ENCODE results near the gene TBC1D24.

DNA sequence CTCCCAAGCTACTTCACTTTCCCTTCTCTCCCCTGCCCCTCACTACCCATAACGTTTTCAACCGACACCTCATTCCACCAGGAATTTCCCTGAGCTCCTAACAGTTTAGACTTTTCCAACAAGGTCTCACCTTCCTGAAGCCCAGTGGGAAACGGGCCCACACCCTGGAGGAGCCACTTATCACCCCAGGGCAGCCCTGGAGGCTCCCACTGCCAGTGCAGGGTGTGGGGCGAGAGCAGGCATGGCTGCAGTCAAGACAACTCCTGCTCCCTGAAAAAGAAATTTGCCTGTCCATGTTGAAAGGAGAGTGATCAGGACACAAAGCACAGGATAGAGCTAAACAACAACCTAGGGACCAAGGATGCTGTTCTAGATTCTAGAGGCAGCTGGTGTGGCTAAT, 47.4 kb upstream of the TBC1D24 start:
- TF ChIP-seq, protein P1, sequence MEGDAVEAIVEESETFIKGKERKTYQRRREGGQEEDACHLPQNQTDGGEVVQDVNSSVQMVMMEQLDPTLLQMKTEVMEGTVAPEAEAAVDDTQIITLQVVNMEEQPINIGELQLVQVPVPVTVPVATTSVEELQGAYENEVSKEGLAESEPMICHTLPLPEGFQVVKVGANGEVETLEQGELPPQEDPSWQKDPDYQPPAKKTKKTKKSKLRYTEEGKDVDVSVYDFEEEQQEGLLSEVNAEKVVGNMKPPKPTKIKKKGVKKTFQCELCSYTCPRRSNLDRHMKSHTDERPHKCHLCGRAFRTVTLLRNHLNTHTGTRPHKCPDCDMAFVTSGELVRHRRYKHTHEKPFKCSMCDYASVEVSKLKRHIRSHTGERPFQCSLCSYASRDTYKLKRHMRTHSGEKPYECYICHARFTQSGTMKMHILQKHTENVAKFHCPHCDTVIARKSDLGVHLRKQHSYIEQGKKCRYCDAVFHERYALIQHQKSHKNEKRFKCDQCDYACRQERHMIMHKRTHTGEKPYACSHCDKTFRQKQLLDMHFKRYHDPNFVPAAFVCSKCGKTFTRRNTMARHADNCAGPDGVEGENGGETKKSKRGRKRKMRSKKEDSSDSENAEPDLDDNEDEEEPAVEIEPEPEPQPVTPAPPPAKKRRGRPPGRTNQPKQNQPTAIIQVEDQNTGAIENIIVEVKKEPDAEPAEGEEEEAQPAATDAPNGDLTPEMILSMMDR (IDR thresholded peaks at IDR 0.05; ENCODE audit: insufficient read depth, low read length, poor library complexity, severe bottlenecking): no peak
- TF ChIP-seq EZH2phosphoT487 (conservative IDR thresholded peaks at IDR 0.05; ENCODE audit: low read length): no peak

Measured in SU-DHL-6 (cell line).